NCI-H1105 treated with DMSO at 0.1 percent for 48 hours (cell line): ENCODE results near the gene LIN37.
"Not testable (repeated sequence)": the region's sequence is repeated elsewhere in the genome, so short reads cannot be mapped to it uniquely, and the experiment has no call there.

Source experiments
- DNase-seq: peaks from one replicate; lab custom pipeline; 2025; lab: John Stamatoyannopoulos, UW

The LIN37 gene

DNA sequence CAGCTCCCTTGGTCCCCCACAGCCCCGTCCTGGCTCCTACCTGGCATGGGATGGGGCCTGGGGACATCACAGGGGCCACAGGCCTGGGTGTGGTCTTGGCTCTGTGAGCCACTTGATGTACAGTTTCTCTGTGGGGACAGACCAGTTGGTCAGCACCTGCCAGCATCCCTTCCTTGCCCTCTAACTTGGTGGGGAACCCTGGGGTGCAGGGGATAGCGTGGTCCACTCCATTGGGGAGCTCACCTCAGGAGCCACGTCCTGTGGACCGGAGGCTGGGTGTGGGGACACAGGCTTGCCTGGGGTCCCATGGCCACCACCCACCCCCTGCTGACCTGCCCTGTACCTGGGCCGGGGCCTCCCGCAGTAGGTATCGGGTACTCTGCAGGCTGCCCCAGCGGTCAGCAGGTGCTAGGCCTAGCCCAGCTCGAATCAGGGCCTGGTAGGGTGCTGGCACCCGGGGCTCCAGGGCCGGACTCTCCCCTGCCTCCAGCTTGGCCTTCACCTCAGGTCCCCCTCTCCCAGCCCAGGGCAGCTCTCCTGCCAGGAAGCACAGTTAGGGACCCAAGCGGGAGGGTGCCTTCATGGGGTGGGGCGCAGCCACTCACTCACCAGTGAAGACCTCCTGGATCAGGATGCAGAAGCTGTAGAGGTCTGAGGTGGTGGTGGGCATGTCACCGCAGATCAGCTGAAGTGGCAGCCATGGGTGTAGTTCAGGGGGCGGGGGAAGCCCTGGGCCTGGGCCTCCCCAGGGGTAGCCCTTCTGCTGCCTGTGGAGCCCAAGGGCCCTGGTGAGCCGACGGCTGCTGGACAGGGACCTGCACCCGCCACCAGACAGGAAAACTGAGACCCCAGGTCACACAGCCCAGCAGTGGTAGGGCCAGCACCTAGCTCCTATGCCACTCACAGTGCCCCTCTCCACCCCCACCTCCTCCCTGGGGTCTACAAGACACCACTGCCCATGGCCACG, 41.9 kb downstream of the LIN37 start:
- no peak for DNase-seq

DNA sequence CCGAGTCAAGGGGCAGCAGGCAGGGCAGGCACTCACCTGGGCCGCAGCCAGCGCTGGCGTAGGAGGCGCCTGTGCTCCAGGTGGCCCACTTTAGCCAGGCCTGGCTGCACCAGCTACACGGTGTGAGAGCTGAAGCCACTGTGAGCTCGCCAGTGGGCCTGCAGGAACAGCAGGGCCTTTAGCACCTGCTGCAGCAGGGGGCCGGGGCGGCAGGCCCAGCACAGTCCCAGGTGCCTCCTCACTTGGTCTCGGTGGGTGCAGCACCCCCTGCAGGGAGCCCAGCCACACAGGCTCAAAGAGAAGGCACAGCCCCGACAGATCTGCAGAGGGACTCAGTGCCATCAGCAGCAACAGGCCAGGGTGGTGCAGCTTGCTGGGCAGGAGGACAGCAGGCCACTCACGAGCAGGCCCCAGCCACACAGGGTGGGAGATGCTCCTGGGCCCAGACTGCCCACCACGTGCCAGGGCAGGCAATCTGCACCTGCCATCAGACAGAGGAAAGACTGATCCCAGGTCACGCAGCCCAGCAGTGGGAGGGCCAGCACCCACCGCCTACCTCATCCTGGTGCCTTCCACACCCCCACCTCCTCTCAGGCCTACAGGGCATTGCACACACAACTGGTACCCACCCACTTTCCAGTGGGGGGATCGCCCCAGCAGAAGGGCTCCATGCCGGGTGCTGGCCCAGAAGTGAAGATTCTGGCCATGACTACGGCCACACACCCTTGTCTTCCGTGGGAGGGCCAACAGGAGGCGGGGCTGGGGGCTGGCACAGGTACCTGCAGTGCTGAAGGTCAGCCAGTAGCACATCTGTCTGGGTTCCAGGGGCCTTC, 42.8 kb downstream of the LIN37 start:
- DNase-seq = no peak

DNA sequence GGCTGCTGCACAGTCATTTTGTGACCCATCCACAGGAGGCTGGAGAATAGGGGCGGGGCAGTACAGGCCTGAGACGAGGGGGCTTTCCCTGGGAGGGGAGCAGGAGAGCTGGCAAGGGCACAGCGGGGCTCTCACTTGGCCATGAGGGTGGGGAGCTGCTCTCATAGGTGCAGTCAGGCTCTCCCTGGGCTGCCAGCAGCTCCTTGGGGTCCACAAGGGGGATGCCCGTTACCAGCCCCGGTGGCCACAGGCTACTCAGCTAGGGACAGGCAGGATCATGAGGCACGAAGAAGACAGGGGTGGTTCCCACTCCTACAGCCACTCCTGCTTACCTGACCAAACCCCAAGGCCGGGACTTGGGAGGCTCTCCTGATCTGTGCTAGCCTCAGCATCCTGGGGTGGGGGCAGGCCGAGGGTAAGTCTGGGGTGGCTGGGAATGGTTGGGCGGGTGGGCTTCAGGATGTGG, 43.5 kb downstream of the LIN37 start:
- no peak for DNase-seq

DNA sequence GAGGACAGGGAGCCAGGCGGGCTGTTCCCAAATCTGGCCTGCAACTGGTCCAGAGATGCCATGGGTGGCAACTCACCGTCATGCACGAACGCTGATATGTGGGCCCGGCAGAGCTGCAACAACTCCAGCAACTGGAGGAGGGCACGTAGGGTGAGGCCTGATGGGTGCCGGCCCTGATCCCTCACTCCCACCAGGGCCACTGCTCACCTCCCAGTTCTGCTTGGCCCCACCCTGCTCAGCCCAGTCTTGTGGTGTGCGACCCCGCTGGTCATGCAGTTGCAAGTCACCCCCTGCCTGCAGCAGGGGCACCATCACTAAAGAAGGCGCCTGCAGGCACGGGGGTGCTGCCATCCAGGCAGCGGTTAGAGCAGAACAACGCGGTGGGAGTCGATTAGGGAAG, 43.9 kb downstream of the LIN37 start:
- DNase-seq = no peak

DNA sequence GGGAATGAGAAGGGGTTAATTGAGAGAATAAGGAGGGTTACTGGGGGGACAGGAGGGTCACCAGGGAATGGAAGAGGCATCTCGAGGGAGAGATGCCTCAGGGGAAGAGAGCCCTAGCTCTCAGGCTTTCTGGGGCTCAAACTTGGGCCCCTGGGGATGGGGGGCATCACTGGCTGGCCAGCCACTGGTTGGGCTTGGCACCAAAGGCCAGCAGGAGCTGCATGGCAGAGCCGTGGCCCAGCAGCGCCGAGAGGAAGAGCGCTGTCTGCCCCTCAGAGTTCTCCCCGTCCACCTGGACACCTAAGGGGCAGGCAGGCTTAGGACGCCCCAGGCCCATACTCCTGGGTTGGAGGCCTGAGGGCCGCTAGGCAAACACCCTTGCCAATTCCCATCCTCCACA, 44.5 kb downstream of the LIN37 start:
- no peak for DNase-seq

DNA sequence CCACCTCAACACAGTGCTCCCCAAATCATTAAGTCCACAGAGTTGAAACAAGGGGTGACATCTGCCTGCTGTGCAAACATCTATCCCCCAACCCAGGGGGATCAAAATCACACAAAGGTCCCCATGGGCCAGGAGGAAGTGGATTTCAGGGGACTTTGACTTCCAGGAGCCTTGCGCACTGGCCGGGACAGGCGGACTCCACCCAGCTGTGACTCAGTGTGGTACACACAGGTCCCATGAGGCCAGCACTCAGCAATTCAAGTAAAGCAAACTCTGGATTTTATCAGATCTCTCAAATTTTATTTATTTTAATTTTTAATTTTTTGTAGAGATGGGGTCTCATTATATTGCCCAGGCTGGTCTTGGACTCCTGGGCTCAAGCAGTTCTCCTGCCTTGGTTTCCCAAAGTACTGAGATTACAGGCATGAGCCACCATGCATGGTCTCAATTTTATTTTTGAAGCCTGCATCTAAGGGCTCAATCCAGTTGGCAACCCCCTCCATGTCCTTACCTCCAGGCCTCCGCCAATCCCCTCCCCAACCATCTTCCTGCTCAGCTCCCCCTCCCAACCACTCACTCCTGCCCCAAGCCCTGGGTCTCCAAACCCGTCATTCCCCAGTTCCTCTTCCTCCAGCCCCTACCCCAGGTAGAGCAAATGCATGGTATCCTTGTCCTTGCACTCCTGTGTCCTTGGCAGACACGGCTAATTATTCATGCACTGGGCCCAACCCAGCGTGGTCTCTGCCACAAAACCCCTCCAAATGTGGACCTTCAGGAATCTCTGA, 45.2 kb downstream of the LIN37 start:
- DNase-seq = no peak

DNA sequence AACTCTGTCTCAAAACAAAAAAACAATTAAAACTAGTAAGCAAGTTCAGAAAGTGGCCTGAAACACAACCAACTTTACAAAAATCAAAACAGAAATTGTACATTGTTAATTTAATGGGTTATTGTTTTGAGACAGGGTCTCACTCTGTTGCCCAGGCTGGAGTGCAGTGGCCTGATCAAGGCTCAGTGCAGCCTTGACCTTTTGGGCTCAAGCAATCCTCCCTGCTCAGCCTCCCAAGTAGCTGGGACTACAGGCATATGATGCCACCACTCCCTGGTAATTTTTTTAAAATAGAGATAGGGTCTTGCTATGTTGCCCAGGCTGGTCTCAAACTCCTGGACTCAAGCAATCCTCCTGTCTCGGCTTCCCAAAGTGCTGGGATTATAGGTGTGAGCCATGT, 47.2 kb downstream of the LIN37 start:
- DNase-seq = not testable (repeated sequence)

DNA sequence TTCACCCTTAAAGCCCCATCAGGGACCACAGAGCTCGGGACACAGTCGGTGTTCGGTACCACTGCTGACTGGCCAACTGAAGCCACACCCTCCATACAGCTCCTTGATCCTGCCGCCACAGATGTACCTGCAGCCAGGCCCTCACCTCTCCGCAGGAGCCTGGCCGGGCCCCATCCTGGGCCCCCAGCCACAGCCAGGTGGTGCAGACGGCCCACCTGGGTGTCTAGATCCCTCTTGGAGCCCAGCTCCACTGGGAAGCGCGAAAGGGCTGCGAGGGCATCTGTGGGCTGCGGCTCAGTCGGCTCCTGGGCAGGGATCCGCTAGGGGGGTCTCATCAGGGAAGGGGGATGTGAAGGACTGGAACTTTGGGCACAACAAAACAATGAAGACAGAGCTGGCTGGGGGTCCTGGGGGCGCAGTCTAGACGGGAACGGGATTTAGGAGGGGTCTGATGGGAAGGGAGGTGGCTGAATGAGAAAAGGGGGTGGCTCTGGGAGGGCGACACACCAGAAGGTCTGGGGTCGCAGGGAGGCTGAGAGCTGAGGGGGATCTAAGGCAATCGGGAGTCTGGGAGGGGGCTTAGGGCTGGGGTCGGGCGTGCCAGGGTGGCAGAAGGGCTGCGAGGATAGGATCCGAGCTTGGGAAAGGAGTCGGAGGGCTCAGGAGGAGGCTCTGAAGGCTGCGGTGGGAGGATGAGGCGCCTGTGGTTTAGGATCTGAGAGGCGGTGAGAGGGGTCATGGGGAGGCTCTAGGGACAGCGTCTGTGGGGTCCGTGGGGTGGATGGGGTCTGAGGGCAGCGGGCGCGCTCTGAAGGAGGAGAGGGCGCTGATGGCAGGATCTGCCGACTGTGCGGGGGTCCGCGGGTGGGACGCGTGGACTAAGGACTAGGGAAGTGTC, 48.5 kb downstream of the LIN37 start:
- DNase-seq = no peak

DNA sequence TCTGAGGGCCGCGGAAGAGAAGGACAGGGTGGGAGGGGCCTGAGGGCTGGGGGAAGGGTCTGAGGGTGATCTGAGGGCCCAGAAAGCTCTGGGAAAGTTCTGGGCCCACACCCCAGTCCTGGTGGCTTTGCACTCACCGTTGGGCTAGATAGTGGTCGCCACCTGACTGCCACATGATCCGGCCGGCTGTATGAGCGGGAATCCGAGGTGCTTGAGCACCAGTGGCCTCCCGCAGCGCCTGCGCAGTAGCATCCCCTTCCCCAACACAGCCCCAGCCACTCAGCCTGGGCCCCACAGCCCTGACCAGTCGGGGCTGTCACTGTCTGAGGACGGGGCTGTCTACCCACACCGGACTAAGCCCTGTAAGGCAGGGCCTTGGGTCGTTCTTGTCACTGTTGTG, 49.3 kb downstream of the LIN37 start:
- DNase-seq = no peak

DNA sequence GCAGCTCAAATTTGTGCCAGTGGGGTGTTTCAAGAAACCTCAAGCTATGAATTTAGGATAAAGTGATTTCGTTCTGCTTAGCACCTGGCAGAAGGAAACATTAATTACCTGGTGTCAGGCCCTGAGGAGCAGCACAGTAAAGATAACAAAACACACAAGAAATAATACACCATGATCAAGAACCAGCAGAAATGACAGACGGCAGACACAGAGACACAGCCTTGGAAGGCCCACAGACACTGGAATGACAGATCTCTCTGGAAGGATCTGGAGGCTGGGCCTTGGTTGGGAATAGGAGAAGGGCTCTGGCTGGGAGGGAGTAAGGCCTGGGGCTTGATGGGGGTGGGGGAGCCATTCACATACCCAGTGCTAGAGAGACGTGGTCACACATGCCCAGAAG, 53.5 kb downstream of the LIN37 start:
- no peak for DNase-seq
